Stimulated activated CD8-positive, alpha-beta memory T cell treated with anti-CD3 and anti-CD28 coated beads, Interleukin-7, amount 100 ng/mL, for 24 hours (primary cell): Measurements from ENCODE around the gene ERMAP.

Source experiments
- DNase-seq: peaks from one replicate; pipeline ENCODE4 v3.0.0-alpha.2; 2020; ENCODE audit warnings: low read depth

Gene ERMAP

GRCh38 chr1:42816585-42817439 lies at the start of gene ERMAP, which contains the start of gene SVBP:
ERMAP (plus strand) TSS chr1:42817122; CDS start chr1:42830449, 13,327 bp downstream.
SVBP (minus strand) TSS chr1:42817397; CDS start chr1:42816544, 853 bp downstream.
- peak; percentile 86 for DNase-seq

GRCh38 chr1:42767510-42768000 lies 49.4 kb upstream of the ERMAP start:
- no peak for DNase-seq

GRCh38 chr1:42768172-42768571 lies 48.8 kb upstream of the ERMAP start:
- DNase-seq, result no peak

- DNase-seq, result no peak
These were observed 47.1 kb upstream of the ERMAP start for GRCh38 chr1:42769811-42770210.

GRCh38 chr1:42773420-42773819 lies 43.5 kb upstream of the ERMAP start:
- DNase-seq, result no peak

- no peak for DNase-seq
These were observed 41.9 kb upstream of the ERMAP start for GRCh38 chr1:42774928-42775526.

GRCh38 chr1:42776502-42776901 lies 40.4 kb upstream of the ERMAP start:
- no peak for DNase-seq

GRCh38 chr1:42777852-42778251 lies 39.1 kb upstream of the ERMAP start:
- no peak for DNase-seq

GRCh38 chr1:42779725-42780124 lies 37.2 kb upstream of the ERMAP start:
- no peak for DNase-seq

GRCh38 chr1:42780176-42780575 lies 36.7 kb upstream of the ERMAP start:
- DNase-seq, result no peak

GRCh38 chr1:42783092-42783491 lies 33.8 kb upstream of the ERMAP start:
- DNase-seq, result no peak

- no peak for DNase-seq
These were observed 32.4 kb upstream of the ERMAP start for GRCh38 chr1:42784547-42784945.

GRCh38 chr1:42784946-42785693 lies 31.8 kb upstream of the ERMAP start, which contains the start of gene TMEM269:
TMEM269 (plus strand) TSS chr1:42784991; CDS start chr1:42789894, 4,903 bp downstream.
- no peak for DNase-seq

GRCh38 chr1:42786097-42786496 lies 30.8 kb upstream of the ERMAP start:
- DNase-seq, result no peak

GRCh38 chr1:42788021-42788420 lies 28.9 kb upstream of the ERMAP start:
- no peak for DNase-seq

GRCh38 chr1:42793824-42794223 lies 23.1 kb upstream of the ERMAP start:
- no peak for DNase-seq

GRCh38 chr1:42797414-42797813 lies 19.5 kb upstream of the ERMAP start:
- DNase-seq, result no peak

GRCh38 chr1:42797979-42798378 lies 18.9 kb upstream of the ERMAP start:
- no peak for DNase-seq

- no peak for DNase-seq
These were observed 15.0 kb upstream of the ERMAP start for GRCh38 chr1:42801832-42802473.

GRCh38 chr1:42806171-42806570 lies 10.8 kb upstream of the ERMAP start:
- no peak for DNase-seq

GRCh38 chr1:42806593-42806992 lies 10.3 kb upstream of the ERMAP start:
- DNase-seq, result no peak
